GM10847 (cell line): ENCODE measurements around the gene MGLL.

Experiments
- POLR2A ChIP-seq: IDR thresholded peaks from 2 replicates; pipeline ENCODE4 v1.6.1; 2011; ENCODE audit not compliant: insufficient read length; ENCODE audit errors: extremely low read depth

Gene MGLL

GRCh38 chr3:127738192-127738840 lies 84.0 kb downstream of the MGLL start:
- TF ChIP-seq POLR2A, result no peak

- TF ChIP-seq POLR2A, result no peak
Measured at GRCh38 chr3:127736801-127737539, 85.3 kb downstream of the MGLL start.

GRCh38 chr3:127735767-127736693 lies 86.3 kb downstream of the MGLL start:
- no peak for TF ChIP-seq POLR2A

GRCh38 chr3:127734754-127735473 lies 87.4 kb downstream of the MGLL start:
- no peak for TF ChIP-seq POLR2A

- TF ChIP-seq POLR2A, result no peak
Measured at GRCh38 chr3:127734181-127734720, 88.1 kb downstream of the MGLL start.

GRCh38 chr3:127733781-127734180 lies 88.5 kb downstream of the MGLL start:
- no peak for TF ChIP-seq POLR2A

- no peak for TF ChIP-seq POLR2A
Measured at GRCh38 chr3:127732879-127733350, 89.4 kb downstream of the MGLL start.

GRCh38 chr3:127732303-127732702 lies 90.0 kb downstream of the MGLL start:
- no peak for TF ChIP-seq POLR2A

GRCh38 chr3:127731546-127732289 lies 90.6 kb downstream of the MGLL start:
- no peak for TF ChIP-seq POLR2A

- no peak for TF ChIP-seq POLR2A
Measured at GRCh38 chr3:127730666-127731295, 91.5 kb downstream of the MGLL start.

- no peak for TF ChIP-seq POLR2A
Measured at GRCh38 chr3:127730171-127730570, 92.1 kb downstream of the MGLL start.

GRCh38 chr3:127729556-127730056 lies 92.7 kb downstream of the MGLL start:
- no peak for TF ChIP-seq POLR2A

- no peak for TF ChIP-seq POLR2A
Measured at GRCh38 chr3:127728417-127729015, 93.8 kb downstream of the MGLL start.
